Suppressor macrophage treated with lipopolysaccharide for 4 hours (primary cell): ENCODE measurements around the gene TOB1.
"Not testable (repeated sequence)": the region's sequence is repeated elsewhere in the genome, so short reads cannot be mapped to it uniquely, and the experiment has no call there.

Source experiments
- DNase-seq: peaks from one replicate; pipeline ENCODE4 v3.0.0-alpha.2; 2020

TOB1 gene

GRCh38 chr17:50867363-50868139, 1.4 kb upstream of the TOB1 start:
- peak; percentile 93 for DNase-seq

GRCh38 chr17:50866950-50867362, 802 bp upstream of the TOB1 start:
- DNase-seq = peak; percentile 66

GRCh38 chr17:50865868-50866260, 290 bp downstream of the TOB1 start:
- no peak for DNase-seq

- DNase-seq = peak; percentile 49
Measured at GRCh38 chr17:50865060-50865867, 890 bp downstream of the TOB1 start.

GRCh38 chr17:50864747-50865059, 1.5 kb downstream of the TOB1 start:
- DNase-seq = peak; percentile 39

GRCh38 chr17:50863931-50864330, 2.2 kb downstream of the TOB1 start:
- no peak for DNase-seq

- peak; percentile 71 for DNase-seq
Measured at GRCh38 chr17:50863221-50863843, 2.8 kb downstream of the TOB1 start.

- no peak for DNase-seq
Measured at GRCh38 chr17:50861822-50862528, 4.2 kb downstream of the TOB1 start.

GRCh38 chr17:50861334-50861676, 4.8 kb downstream of the TOB1 start:
- DNase-seq = no peak

GRCh38 chr17:50859727-50860126, 6.4 kb downstream of the TOB1 start:
- DNase-seq = not testable (repeated sequence)

GRCh38 chr17:50858486-50859225, 7.5 kb downstream of the TOB1 start:
- no peak for DNase-seq

- no peak for DNase-seq
Measured at GRCh38 chr17:50856431-50856830, 9.7 kb downstream of the TOB1 start.

GRCh38 chr17:50855708-50856330, 10.3 kb downstream of the TOB1 start:
- no peak for DNase-seq

- no peak for DNase-seq
Measured at GRCh38 chr17:50853781-50854180, 12.4 kb downstream of the TOB1 start.

- no peak for DNase-seq
Measured at GRCh38 chr17:50853015-50853615, 13.0 kb downstream of the TOB1 start.

- no peak for DNase-seq
Measured at GRCh38 chr17:50850640-50851039, 15.5 kb downstream of the TOB1 start.

- peak; percentile 48 for DNase-seq
Measured at GRCh38 chr17:50848711-50849110, 17.4 kb downstream of the TOB1 start.

- DNase-seq = no peak
Measured at GRCh38 chr17:50848039-50848438, 18.1 kb downstream of the TOB1 start.

- DNase-seq = no peak
Measured at GRCh38 chr17:50847566-50847965, 18.6 kb downstream of the TOB1 start.

- DNase-seq = no peak
Measured at GRCh38 chr17:50845240-50846147, 20.7 kb downstream of the TOB1 start.
